Body of pancreas (tissue), 4 donors: ENCODE measurements around the gene OPALIN. TPM values are rescaled to one million over a fixed set of nuclear protein-coding genes. Genes with fewer than 3 reads are reported as not detected.

Experiments
- ATAC-seq: fragments of 150-250 bp; one replicate; pipeline ENCODE4 v1.9.1; 2016
- DNase-seq, 4 donors: peaks; one replicate each; pipeline ENCODE4 v3.0.0-alpha.2; 2019
- H3K27ac ChIP-seq, 4 donors: fragments of 200-600 bp; sonication (generic); 1 replicate in 3 of 4; 2 replicates in 1 of 4; pipeline versions ENCODE4 v1.5.1 to v1.6.1; 2016 to 2019; ENCODE audit warnings: mild to moderate bottlenecking in 1 of 4, mixed read lengths in 1 of 4, moderate library complexity in 1 of 4
- H3K27me3 ChIP-seq, 2 donors: fragments of 200-600 bp; sonication (generic); one replicate each; pipeline ENCODE4 v1.6.0; 2016; ENCODE audit warnings: mild to moderate bottlenecking in 1 of 2
- H3K36me3 ChIP-seq, 2 donors: fragments of 200-600 bp; sonication (generic); replicated peaks in 1 of 2; 2 replicates each; pipeline ENCODE4 v1.5.1; 2016; ENCODE audit warnings: low read depth in 2 of 2; ENCODE audit not compliant: insufficient read depth in 1 of 2
- H3K4me1 ChIP-seq: fragments of 200-600 bp; sonication (generic); one replicate; pipeline ENCODE4 v1.6.0; 2016
- H3K4me3 ChIP-seq, 2 donors: fragments of 200-600 bp; sonication (generic); 1 replicate in 1 of 2; 2 replicates in 1 of 2; pipeline ENCODE4 v1.5.1; 2016 to 2019
- H3K9me3 ChIP-seq, 3 donors: fragments of 200-600 bp; sonication (generic); 1 replicate in 2 of 3; 2 replicates in 1 of 3; pipeline ENCODE4 v1.5.1; 2016
- POLR2A ChIP-seq, 3 donors: fragments of 450-650 bp; IDR thresholded peaks; one replicate each; pipeline ENCODE4 v1.6.1; 2016; ENCODE audit warnings: antibody characterized with exemption in 3 of 3, mild to moderate bottlenecking in 2 of 3
- WGBS, 2 donors: methylation state at CpG; one replicate each; pipeline ENCODE4 v1.1.5; 2017; 5-methylcytosine and 5-hydroxymethylcytosine counted together
- intact Hi-C: fragments of 100-400 bp; cut with DNase I; formaldehyde crosslinking; loops from one replicate; pipeline ENCODE4 v1.15.1; 2023
- total RNA-seq, 2 donors: library from RNA; depleted of rRNA; stranded (reverse); fragments of >200 nt; gene quantifications; one replicate each; pipeline ENCODE4 v1.1.0, GENCODE V29; 2016
- TF ChIP-seq, protein P1 (sequence below), 7 experiments: fragments of 450-650 bp in 4 of 7; fragments of 200-600 bp in 3 of 7; sonication (generic) in 3 of 7; IDR thresholded peaks; one replicate each; pipeline ENCODE4 v1.5.1; 2016 to 2019; ENCODE audit warnings: antibody characterized with exemption in 7 of 7

Gene OPALIN
- total RNA-seq: not detected

GRCh38 chr10:96358851-96359540, at the start of gene OPALIN:
Gene OPALIN, minus strand, starts transcription at chr10:96359002. Its CDS starts 106 bp downstream, at chr10:96358896.
- TF ChIP-seq, protein P1, sequence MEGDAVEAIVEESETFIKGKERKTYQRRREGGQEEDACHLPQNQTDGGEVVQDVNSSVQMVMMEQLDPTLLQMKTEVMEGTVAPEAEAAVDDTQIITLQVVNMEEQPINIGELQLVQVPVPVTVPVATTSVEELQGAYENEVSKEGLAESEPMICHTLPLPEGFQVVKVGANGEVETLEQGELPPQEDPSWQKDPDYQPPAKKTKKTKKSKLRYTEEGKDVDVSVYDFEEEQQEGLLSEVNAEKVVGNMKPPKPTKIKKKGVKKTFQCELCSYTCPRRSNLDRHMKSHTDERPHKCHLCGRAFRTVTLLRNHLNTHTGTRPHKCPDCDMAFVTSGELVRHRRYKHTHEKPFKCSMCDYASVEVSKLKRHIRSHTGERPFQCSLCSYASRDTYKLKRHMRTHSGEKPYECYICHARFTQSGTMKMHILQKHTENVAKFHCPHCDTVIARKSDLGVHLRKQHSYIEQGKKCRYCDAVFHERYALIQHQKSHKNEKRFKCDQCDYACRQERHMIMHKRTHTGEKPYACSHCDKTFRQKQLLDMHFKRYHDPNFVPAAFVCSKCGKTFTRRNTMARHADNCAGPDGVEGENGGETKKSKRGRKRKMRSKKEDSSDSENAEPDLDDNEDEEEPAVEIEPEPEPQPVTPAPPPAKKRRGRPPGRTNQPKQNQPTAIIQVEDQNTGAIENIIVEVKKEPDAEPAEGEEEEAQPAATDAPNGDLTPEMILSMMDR (IDR thresholded peaks at IDR 0.05): no peak
- TF ChIP-seq POLR2A (IDR thresholded peaks at IDR 0.05): no peak
- Histone ChIP-seq H3K4me1 (no peaks in the 10 kb centered on the region), H3K27ac (no peak within 1 kb of the TSS), H3K36me3 (no peaks in the 10 kb centered on the region), H3K27me3 (no peaks in the 10 kb centered on the region), H3K9me3 (no peaks in the 10 kb centered on the region), H3K4me3 (no peak within 1 kb of the TSS)
- 71 to 75% methylated on average over 7 of the region's 7 CpGs for WGBS, 2 donors
- no peak for ATAC-seq
- intact Hi-C loops: no loop called here
- DNase-seq: no peak

GRCh38 chr10:96408201-96408600, 49.4 kb upstream of the OPALIN start:
- ATAC-seq (no peak), DNase-seq (no peak)
- Histone ChIP-seq H3K4me1 (no peaks in the 10 kb centered on the region), H3K27me3 (no peaks in the 10 kb centered on the region), H3K4me3 (no peak overlapping the region), H3K9me3 (no peaks in the 10 kb centered on the region), H3K36me3 (no peaks in the 10 kb centered on the region), H3K27ac (no peak overlapping the region)
- WGBS, 2 donors: 38 to 48% methylated on average over 1 of the region's 1 CpG
- intact Hi-C loops: no loop called here
- TF ChIP-seq POLR2A (IDR thresholded peaks at IDR 0.05): no peak
- TF ChIP-seq, protein P1 (IDR thresholded peaks at IDR 0.05): no peak

DNA sequence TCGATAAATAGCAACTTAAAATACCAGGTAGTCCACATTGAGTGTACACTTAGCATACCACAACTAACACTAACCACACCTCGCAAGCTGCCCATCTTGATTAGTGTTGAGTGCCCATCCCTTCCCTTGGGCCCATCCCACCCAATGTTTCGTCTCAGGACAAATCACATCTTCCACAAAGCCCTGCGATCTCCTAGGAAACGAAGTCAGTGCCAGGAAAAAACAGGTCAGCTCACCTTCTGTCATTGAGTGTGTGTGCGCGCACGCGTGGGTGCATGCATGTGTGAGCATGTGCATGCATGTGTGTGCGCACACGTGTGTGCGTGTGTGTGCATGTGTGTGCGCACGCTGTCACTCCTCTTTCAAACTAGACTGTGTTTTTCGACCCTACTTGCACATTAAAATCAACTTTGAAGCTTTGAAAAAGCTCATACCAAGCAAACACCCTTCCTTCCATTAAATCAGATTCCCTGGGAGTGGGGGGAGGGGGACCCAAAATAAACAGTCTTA, 48.8 kb upstream of the OPALIN start:
- 80% methylated on average over 15 of the region's 15 CpGs for WGBS, 2 donors
- H3K27ac ChIP-seq: no peak overlapping the region
- H3K36me3 ChIP-seq: no peaks in the 10 kb centered on the region
- DNase-seq (no peak), ATAC-seq (no peak)
- intact Hi-C loops: no loop called here
- H3K4me1 ChIP-seq: no peaks in the 10 kb centered on the region
- TF ChIP-seq POLR2A (IDR thresholded peaks at IDR 0.05): no peak
- TF ChIP-seq, protein P1 (IDR thresholded peaks at IDR 0.05): no peak
- no peak overlapping the region for H3K4me3 ChIP-seq
- no peaks in the 10 kb centered on the region for H3K27me3 ChIP-seq
- no peaks in the 10 kb centered on the region for H3K9me3 ChIP-seq

DNA sequence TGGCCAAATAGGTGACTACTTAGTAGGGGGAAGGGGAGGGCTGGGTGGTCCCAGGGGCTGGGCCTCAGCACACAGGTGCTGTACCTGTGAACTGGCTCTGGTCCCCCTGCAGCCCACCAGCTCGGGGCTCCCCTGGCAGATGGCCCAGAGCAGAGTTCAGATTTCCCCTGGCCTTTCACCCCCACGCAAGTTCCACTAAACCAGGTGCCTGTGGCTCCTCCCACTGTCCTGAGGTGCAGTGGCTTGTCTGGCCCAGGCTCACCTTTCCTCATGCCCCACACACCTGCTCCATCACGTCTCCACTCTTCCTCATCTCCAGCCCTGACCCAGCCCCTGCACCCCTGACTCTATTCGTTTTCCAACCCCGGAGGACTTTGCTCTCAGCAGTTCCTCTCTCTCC, 47.3 kb upstream of the OPALIN start:
- no peaks in the 10 kb centered on the region for H3K36me3 ChIP-seq
- no peaks in the 10 kb centered on the region for H3K9me3 ChIP-seq
- intact Hi-C loops: no loop called here
- WGBS, 2 donors: 74 to 79% methylated on average over 5 of the region's 5 CpGs
- H3K4me1 ChIP-seq: no peaks in the 10 kb centered on the region
- H3K4me3 ChIP-seq: no peak overlapping the region
- DNase-seq: no peak
- H3K27me3 ChIP-seq: no peaks in the 10 kb centered on the region
- no peak for ATAC-seq
- TF ChIP-seq, protein P1 (IDR thresholded peaks at IDR 0.05): no peak
- TF ChIP-seq POLR2A (IDR thresholded peaks at IDR 0.05): no peak
- no peak overlapping the region for H3K27ac ChIP-seq
